Measurements from ENCODE around the gene FANCD2. TPM values are rescaled to one million over a fixed set of nuclear protein-coding genes. Genes with fewer than 3 reads are reported as not detected.
"Not testable (repeated sequence)": the region's sequence is repeated elsewhere in the genome, so short reads cannot be mapped to it uniquely, and the experiment has no call there.

Gene FANCD2
- total RNA-seq, 1 donor from 2014 or later: 71.4 TPM

GRCh38 chr3:10023587-10024310, 2.5 kb upstream of the FANCD2 start:
- intact Hi-C loops (cut with micrococcal nuclease): loop anchor here (10.0 kb wide), 2 partner anchors 179 to 201 kb away; partner anchors contain the start of gene RPUSD3
- Mint-ChIP-seq H3K36me3 (ENCODE audit: low read depth) (peaks cover 34% of the 10 kb centered on the region), H3K9me3 (no peaks in the 10 kb centered on the region), H3K4me1 (peaks cover 18% of the 10 kb centered on the region), H3K4me3 (no peak overlapping the region), H3K27me3 (no peaks in the 10 kb centered on the region), H3K27ac (no peak overlapping the region)
- no peak for DNase-seq

DNA sequence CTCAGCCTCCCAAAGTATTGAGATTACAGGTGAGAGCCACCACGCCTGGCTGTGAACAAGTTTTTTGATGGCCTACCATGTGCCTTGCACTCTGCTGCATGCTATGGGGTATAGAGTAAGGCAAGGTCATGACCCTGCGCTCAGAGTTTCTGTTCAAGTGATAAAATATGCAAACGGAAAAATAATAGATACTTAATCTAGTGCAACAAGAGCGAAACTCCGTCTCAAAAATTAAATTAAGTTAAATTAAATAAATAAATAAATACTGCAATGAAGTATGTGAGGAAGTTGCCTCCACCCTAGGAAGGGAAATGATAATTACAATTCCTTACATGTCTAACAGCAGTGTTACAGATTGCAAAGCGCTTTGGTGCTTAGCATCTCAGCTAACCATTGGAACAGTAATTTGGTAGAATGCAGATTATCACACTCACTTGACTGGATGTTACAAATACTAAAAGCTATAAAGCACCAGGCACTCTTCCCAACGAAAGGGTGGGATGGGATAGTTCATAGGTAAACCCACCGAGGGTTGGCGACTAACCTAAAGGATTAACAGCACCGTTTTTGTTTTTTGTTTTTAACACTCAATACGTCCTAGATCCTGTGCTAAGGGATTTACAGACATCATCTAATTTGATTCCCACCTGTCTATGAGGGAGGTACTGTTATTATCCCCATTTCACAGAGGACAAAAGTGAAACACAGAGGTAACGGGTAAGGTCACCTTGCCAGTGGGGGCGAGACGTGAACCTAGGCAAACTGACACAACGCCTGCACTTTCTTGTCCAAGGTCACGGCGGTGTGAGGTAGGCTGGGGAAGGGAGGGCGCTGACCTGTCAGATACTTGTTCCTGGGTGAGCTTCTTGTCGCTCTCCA, 793 bp upstream of the FANCD2 start:
- DNase-seq: no peak
- H3K27ac Mint-ChIP-seq: peak overlapping the region; percentile 98
- intact Hi-C loops (cut with micrococcal nuclease): loop anchor here (1.0 to 10.0 kb wide), 8 partner anchors 14 to 296 kb away; partner anchors contain the start of genes CRELD1, EMC3, RPUSD3 and SEC13
- peak overlapping the region; percentile 93 for H3K4me3 Mint-ChIP-seq
- H3K27me3 Mint-ChIP-seq: no peaks in the 10 kb centered on the region
- no peaks in the 10 kb centered on the region for H3K9me3 Mint-ChIP-seq
- peaks cover 33% of the 10 kb centered on the region for H3K36me3 Mint-ChIP-seq (ENCODE audit: low read depth)
- peaks cover 18% of the 10 kb centered on the region for H3K4me1 Mint-ChIP-seq

DNA sequence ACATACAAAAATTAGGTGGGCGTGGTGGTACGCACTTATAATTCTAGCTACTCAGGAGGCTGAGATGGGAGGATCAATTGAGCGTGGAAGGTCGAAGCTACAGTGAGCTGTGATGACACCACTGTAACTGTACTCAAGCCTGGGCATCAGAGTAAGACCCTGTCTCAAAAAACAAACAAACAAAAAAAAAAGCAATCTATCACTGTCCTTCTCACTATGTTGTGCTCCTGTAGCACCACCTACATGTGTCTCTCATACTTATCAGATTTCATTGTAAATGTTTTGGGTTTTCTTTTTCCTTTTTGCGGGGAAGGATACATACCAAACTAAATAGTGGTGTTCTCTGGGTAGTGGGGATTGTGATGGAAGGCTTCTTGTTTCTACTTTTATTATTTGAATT, 14.8 kb downstream of the FANCD2 start:
- peaks cover 43% of the 10 kb centered on the region for H3K36me3 Mint-ChIP-seq (ENCODE audit: low read depth)
- no peaks in the 10 kb centered on the region for H3K27me3 Mint-ChIP-seq
- no peak overlapping the region for H3K4me3 Mint-ChIP-seq
- intact Hi-C loops (cut with micrococcal nuclease): no loop called here
- no peaks in the 10 kb centered on the region for H3K4me1 Mint-ChIP-seq
- no peak overlapping the region for H3K27ac Mint-ChIP-seq
- no peak for DNase-seq
- H3K9me3 Mint-ChIP-seq: no peaks in the 10 kb centered on the region

- intact Hi-C loops (cut with micrococcal nuclease): no loop called here
- no peak for DNase-seq
- Mint-ChIP-seq H3K27ac (no peak overlapping the region), H3K4me3 (no peak overlapping the region), H3K9me3 (no peaks in the 10 kb centered on the region), H3K36me3 (ENCODE audit: low read depth) (peaks cover 43% of the 10 kb centered on the region), H3K4me1 (peaks cover 2% of the 10 kb centered on the region), H3K27me3 (no peaks in the 10 kb centered on the region)
Measured at GRCh38 chr3:10047876-10048275, 21.6 kb downstream of the FANCD2 start.

- H3K9me3 Mint-ChIP-seq; H3K4me3 Mint-ChIP-seq; DNase-seq; H3K27ac Mint-ChIP-seq; intact Hi-C loops (cut with micrococcal nuclease); H3K27me3 Mint-ChIP-seq; H3K4me1 Mint-ChIP-seq: not testable (repeated sequence)
- peaks cover 51% of the 10 kb centered on the region for H3K36me3 Mint-ChIP-seq (ENCODE audit: low read depth)
Measured at GRCh38 chr3:10053054-10053453, 26.8 kb downstream of the FANCD2 start.

- no peak overlapping the region for H3K4me3 Mint-ChIP-seq
- H3K27ac Mint-ChIP-seq: no peak overlapping the region
- intact Hi-C loops (cut with micrococcal nuclease): no loop called here
- no peak for DNase-seq
- no peaks in the 10 kb centered on the region for H3K9me3 Mint-ChIP-seq
- H3K36me3 Mint-ChIP-seq (ENCODE audit: low read depth): peaks cover 45% of the 10 kb centered on the region
- no peaks in the 10 kb centered on the region for H3K27me3 Mint-ChIP-seq
- H3K4me1 Mint-ChIP-seq: peaks cover 2% of the 10 kb centered on the region
Measured at GRCh38 chr3:10055097-10055496, 28.9 kb downstream of the FANCD2 start.

- intact Hi-C loops (cut with micrococcal nuclease); H3K9me3 Mint-ChIP-seq; H3K4me1 Mint-ChIP-seq; H3K4me3 Mint-ChIP-seq; H3K27ac Mint-ChIP-seq; H3K27me3 Mint-ChIP-seq; DNase-seq: not testable (repeated sequence)
- H3K36me3 Mint-ChIP-seq (ENCODE audit: low read depth): peaks cover 49% of the 10 kb centered on the region
Measured at GRCh38 chr3:10070077-10070476, 43.8 kb downstream of the FANCD2 start.

GRCh38 chr3:10074666-10075065, 48.4 kb downstream of the FANCD2 start:
- H3K27me3 Mint-ChIP-seq: no peaks in the 10 kb centered on the region
- H3K4me3 Mint-ChIP-seq: no peak overlapping the region
- H3K27ac Mint-ChIP-seq: no peak overlapping the region
- H3K4me1 Mint-ChIP-seq: peaks cover 3% of the 10 kb centered on the region
- DNase-seq: no peak
- peaks cover 32% of the 10 kb centered on the region for H3K36me3 Mint-ChIP-seq (ENCODE audit: low read depth)
- intact Hi-C loops (cut with micrococcal nuclease): no loop called here
- no peaks in the 10 kb centered on the region for H3K9me3 Mint-ChIP-seq

DNA sequence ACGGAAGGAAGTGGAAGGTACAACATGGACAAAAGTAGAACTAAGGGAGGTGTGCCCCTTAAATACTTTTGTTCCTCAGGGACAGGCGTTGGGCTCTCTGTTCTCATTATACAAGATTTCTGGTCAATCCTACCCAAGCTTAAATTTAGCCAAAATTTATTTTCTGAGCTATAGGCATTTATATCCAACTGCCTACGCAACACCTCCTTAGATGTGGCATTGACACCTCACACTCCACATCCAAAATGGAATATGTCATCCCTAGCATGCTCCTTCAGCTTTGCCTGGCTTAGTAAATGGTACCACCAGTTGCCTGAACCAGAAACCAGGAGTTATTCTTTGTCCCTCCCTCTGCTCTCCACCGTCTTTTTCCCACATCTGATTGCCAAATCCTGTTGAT, 55.6 kb downstream of the FANCD2 start:
- DNase-seq: no peak
- H3K27ac Mint-ChIP-seq: no peak overlapping the region
- H3K9me3 Mint-ChIP-seq: no peaks in the 10 kb centered on the region
- H3K36me3 Mint-ChIP-seq (ENCODE audit: low read depth): peaks cover 47% of the 10 kb centered on the region
- H3K4me1 Mint-ChIP-seq: no peaks in the 10 kb centered on the region
- intact Hi-C loops (cut with micrococcal nuclease): no loop called here
- H3K27me3 Mint-ChIP-seq: no peaks in the 10 kb centered on the region
- no peak overlapping the region for H3K4me3 Mint-ChIP-seq

GRCh38 chr3:10085738-10086137, 59.5 kb downstream of the FANCD2 start:
- no peaks in the 10 kb centered on the region for H3K9me3 Mint-ChIP-seq
- H3K27ac Mint-ChIP-seq: no peak overlapping the region
- no peaks in the 10 kb centered on the region for H3K27me3 Mint-ChIP-seq
- DNase-seq: no peak
- intact Hi-C loops (cut with micrococcal nuclease): no loop called here
- H3K4me3 Mint-ChIP-seq: no peak overlapping the region
- H3K36me3 Mint-ChIP-seq (ENCODE audit: low read depth): peaks cover 44% of the 10 kb centered on the region
- no peaks in the 10 kb centered on the region for H3K4me1 Mint-ChIP-seq

DNA sequence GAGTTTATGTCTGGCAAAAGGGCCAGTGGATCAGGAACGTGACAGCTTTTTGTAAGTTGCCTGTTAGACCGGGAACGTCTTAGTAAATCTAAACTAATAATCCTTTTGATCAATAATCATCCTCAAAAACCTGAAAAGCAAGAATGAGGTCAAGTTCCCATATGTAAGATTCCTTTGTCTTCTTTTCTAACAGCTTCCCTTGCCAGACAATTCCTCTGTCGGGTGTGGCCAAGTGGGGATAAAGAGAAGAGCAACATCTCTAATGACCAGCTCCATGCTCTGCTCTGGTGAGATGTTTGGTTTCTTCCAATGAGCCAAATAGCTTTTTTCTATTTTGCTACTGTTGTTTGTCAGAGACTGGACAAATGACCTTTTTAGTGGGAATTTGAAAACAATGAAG, 62.0 kb downstream of the FANCD2 start:
- Mint-ChIP-seq H3K4me1 (no peaks in the 10 kb centered on the region), H3K27ac (no peak overlapping the region), H3K4me3 (no peak overlapping the region), H3K27me3 (no peaks in the 10 kb centered on the region), H3K36me3 (ENCODE audit: low read depth) (peaks cover 43% of the 10 kb centered on the region), H3K9me3 (no peaks in the 10 kb centered on the region)
- DNase-seq: no peak
- intact Hi-C loops (cut with micrococcal nuclease): no loop called here

DNA sequence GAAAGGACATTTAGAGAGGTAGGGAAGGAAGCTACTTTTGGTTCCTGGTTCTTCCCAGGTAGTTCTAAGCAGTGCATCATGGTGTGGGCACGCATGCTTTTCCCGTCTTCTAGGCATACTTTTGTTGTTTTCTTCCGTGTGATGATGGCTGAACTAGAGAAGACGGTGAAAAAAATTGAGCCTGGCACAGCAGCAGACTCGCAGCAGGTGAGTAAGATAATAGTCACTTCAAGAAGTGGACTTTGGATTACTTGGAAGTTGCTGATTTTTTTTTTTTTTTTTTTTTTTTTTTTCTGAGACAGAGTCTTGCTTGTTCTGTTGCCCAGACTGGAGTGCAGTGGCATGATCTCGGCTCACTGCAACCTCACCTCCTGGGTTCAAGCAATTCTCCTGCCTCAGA, 63.9 kb downstream of the FANCD2 start:
- H3K36me3 Mint-ChIP-seq (ENCODE audit: low read depth): peaks cover 44% of the 10 kb centered on the region

DNA sequence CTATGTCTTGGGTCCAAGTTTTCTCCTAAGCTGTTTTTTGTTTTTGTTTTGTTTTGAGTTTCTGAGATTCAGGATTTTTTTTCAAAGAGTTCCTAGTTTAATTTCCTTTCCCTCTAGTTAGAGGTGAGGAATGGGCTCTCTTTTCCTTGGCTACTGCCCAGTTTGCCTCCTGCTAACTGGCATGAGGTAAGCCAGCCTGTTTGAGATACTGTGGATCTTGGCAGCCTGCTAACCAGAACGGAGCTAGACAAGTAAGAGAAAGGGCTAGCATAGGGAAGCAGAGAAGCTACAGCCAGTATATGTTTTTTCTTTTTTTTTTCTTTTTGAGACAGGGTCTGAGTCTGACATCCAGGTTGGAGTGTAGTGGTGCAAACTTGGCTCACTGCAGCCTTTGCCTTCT, 64.5 kb downstream of the FANCD2 start:
- H3K36me3 Mint-ChIP-seq (ENCODE audit: low read depth): peaks cover 42% of the 10 kb centered on the region
- intact Hi-C loops (cut with micrococcal nuclease); H3K27ac Mint-ChIP-seq; H3K9me3 Mint-ChIP-seq; H3K4me3 Mint-ChIP-seq; H3K27me3 Mint-ChIP-seq; DNase-seq; H3K4me1 Mint-ChIP-seq: not testable (repeated sequence)

More for the DNA sequence above, 63.9 kb downstream of the FANCD2 start:
- Mint-ChIP-seq H3K4me3 (no peak overlapping the region), H3K9me3 (no peaks in the 10 kb centered on the region), H3K27me3 (no peaks in the 10 kb centered on the region), H3K27ac (no peak overlapping the region), H3K4me1 (no peaks in the 10 kb centered on the region)
- DNase-seq: no peak
- intact Hi-C loops (cut with micrococcal nuclease): no loop called here

DNA sequence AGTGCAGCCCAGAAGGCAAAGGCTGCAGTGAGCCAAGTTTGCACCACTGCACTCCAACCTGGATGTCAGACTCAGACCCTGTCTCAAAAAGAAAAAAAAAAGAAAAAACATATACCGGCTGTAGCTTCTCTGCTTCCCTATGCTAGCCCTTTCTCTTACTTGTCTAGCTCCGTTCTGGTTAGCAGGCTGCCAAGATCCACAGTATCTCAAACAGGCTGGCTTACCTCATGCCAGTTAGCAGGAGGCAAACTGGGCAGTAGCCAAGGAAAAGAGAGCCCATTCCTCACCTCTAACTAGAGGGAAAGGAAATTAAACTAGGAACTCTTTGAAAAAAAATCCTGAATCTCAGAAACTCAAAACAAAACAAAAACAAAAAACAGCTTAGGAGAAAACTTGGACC, 65.2 kb downstream of the FANCD2 start:
- H3K9me3 Mint-ChIP-seq; H3K4me3 Mint-ChIP-seq; intact Hi-C loops (cut with micrococcal nuclease); H3K27ac Mint-ChIP-seq; DNase-seq; H3K27me3 Mint-ChIP-seq; H3K4me1 Mint-ChIP-seq: not testable (repeated sequence)
- H3K36me3 Mint-ChIP-seq (ENCODE audit: low read depth): peaks cover 43% of the 10 kb centered on the region
